Measurements from ENCODE around the gene KBTBD2.
A peak's percentile ranks its signal among the peaks of the same experiment; 100 is the strongest.
"Not testable (repeated sequence)": the region's sequence is repeated elsewhere in the genome, so short reads cannot be mapped to it uniquely, and the experiment has no call there.

Gene KBTBD2

GRCh38 chr7:32929430-32930143 lies 38.0 kb upstream of the KBTBD2 start:
- DNase-seq (ENCODE audit: low read depth): no peak
- no peak for TF ChIP-seq CTCF (IDR thresholded peaks at IDR 0.05; ENCODE audit: low read depth, low read length, missing control alignments)
- H3K4me3 ChIP-seq (ENCODE audit: low read depth, low read length): no peak overlapping the region

GRCh38 chr7:32928785-32929298 lies 37.3 kb upstream of the KBTBD2 start:
- no peak for TF ChIP-seq CTCF (IDR thresholded peaks at IDR 0.05; ENCODE audit: low read depth, low read length, missing control alignments)
- no peak overlapping the region for H3K4me3 ChIP-seq (ENCODE audit: low read depth, low read length)
- no peak for DNase-seq (ENCODE audit: low read depth)

GRCh38 chr7:32921896-32922295 lies 30.3 kb upstream of the KBTBD2 start:
- no peak overlapping the region for H3K4me3 ChIP-seq (ENCODE audit: low read depth, low read length)
- no peak for TF ChIP-seq CTCF (IDR thresholded peaks at IDR 0.05; ENCODE audit: low read depth, low read length, missing control alignments)
- no peak for DNase-seq (ENCODE audit: low read depth)

- not testable (repeated sequence) for DNase-seq (ENCODE audit: low read depth); H3K4me3 ChIP-seq (ENCODE audit: low read depth, low read length)
Measured at GRCh38 chr7:32916994-32917393, 25.4 kb upstream of the KBTBD2 start.

- no peak for TF ChIP-seq CTCF (IDR thresholded peaks at IDR 0.05; ENCODE audit: low read depth, low read length, missing control alignments)
- DNase-seq (ENCODE audit: low read depth): no peak
- H3K4me3 ChIP-seq (ENCODE audit: low read depth, low read length): no peak overlapping the region
Measured at GRCh38 chr7:32916006-32916405, 24.4 kb upstream of the KBTBD2 start.

- DNase-seq (ENCODE audit: low read depth): no peak
- TF ChIP-seq CTCF (IDR thresholded peaks at IDR 0.05; ENCODE audit: low read depth, low read length, missing control alignments): no peak
- H3K4me3 ChIP-seq (ENCODE audit: low read depth, low read length): no peak overlapping the region
Measured at GRCh38 chr7:32915041-32915536, 23.5 kb upstream of the KBTBD2 start.

GRCh38 chr7:32914184-32914583 lies 22.6 kb upstream of the KBTBD2 start:
- no peak for DNase-seq (ENCODE audit: low read depth)
- TF ChIP-seq CTCF (IDR thresholded peaks at IDR 0.05; ENCODE audit: low read depth, low read length, missing control alignments): peak; percentile 15
- H3K4me3 ChIP-seq (ENCODE audit: low read depth, low read length): no peak overlapping the region

Data from GM12864 (cell line).